PC-9 (cell line): ENCODE data around the gene PAQR7.

Source experiments
- EZH2 ChIP-seq: fragments of 200-600 bp; sonication (generic); IDR thresholded peaks from 2 replicates; pipeline ENCODE4 v1.8.0; 2017; ENCODE audit warnings: antibody characterized with exemption, low read depth
- TF ChIP-seq, protein P1 (sequence below): fragments of 200-600 bp; sonication (generic); conservative IDR thresholded peaks from 2 replicates; pipeline ENCODE4 v1.6.1; 2017; ENCODE audit warnings: mixed run types, antibody characterized with exemption, mild to moderate bottlenecking, moderate library complexity

GRCh38 chr1:25817840-25818501 is 57.5 kb downstream of the PAQR7 start:
- TF ChIP-seq, protein P1, sequence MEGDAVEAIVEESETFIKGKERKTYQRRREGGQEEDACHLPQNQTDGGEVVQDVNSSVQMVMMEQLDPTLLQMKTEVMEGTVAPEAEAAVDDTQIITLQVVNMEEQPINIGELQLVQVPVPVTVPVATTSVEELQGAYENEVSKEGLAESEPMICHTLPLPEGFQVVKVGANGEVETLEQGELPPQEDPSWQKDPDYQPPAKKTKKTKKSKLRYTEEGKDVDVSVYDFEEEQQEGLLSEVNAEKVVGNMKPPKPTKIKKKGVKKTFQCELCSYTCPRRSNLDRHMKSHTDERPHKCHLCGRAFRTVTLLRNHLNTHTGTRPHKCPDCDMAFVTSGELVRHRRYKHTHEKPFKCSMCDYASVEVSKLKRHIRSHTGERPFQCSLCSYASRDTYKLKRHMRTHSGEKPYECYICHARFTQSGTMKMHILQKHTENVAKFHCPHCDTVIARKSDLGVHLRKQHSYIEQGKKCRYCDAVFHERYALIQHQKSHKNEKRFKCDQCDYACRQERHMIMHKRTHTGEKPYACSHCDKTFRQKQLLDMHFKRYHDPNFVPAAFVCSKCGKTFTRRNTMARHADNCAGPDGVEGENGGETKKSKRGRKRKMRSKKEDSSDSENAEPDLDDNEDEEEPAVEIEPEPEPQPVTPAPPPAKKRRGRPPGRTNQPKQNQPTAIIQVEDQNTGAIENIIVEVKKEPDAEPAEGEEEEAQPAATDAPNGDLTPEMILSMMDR = no peak
- TF ChIP-seq EZH2 = no peak
